SK-N-SH treated with all-trans-retinoic acid at 6 μM for 48 hours (cell line): ENCODE measurements around the gene SLC8A2.

Experiments used
- CREB5 ChIP-seq: fragments of 250-450 bp; sonication (Bioruptor Pico); IDR thresholded peaks from 2 replicates; pipeline ENCODE4 v1.5.1; 2020; ENCODE audit warnings: low read depth, mild to moderate bottlenecking, moderate library complexity
- GLIS3 ChIP-seq: fragments of 250-450 bp; sonication (Bioruptor Pico); IDR thresholded peaks from 2 replicates; pipeline ENCODE4 v1.5.0; 2020; ENCODE audit warnings: mild to moderate bottlenecking, moderate library complexity
- TSHZ2 ChIP-seq: fragments of 250-450 bp; sonication (Bioruptor Pico); IDR thresholded peaks from 2 replicates; pipeline ENCODE4 v1.5.0; 2020; ENCODE audit warnings: mild to moderate bottlenecking, moderate library complexity

DNA sequence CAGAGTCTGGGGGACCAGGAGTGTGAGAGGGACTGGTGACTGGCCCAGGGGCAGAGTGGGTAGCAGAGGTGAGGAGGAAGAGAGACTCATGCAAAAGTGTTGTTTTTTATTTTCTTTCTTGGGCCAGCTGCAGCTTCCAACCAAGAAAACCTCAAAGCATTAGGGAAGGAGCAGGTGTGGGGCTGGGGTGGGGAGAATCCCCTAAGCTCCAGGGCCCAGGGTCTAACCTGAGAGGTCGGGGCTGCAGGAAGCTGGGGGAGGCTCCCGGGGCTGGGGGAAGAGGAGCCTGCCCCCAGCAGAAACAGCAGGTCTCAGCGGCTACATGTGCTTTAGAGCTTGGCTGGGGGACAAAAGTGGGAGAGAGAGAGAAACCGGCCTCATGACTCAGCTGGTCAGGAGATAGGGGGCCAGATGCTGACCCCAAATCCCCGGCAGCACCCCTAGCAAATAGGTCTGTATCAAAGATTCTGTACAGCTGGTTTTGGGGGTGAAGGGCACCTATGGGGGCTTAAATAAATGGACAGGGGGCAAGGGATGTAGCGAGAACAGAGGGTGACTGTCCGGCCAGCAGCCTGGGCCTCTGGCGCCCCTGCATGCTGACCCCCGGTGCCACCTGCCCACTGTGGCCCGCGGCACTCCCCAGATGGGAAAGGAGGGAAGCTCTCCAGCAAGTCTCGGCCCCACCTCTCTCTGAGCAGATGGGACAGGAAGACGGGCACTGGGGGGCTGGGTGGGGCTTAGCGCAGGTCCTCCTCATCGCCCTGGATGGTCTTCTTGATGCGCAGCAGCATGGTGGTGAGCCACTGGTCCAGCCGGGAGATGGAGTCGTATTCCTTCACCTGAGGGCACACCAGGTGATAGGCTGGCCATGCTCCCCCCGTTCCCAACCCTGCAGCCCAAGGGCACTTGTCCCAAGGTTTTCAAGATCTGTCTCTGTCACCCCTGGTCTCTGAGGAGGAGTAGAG, 16.1 kb upstream of the SLC8A2 start:
- TF ChIP-seq CREB5 (CRISPR knock-in tag) (no peak), GLIS3 (CRISPR knock-in tag) (no peak), TSHZ2 (CRISPR knock-in tag) (no peak)
